Hepatocyte (in vitro differentiated cells): ENCODE results near the gene GAP43. TPM values are rescaled to one million over a fixed set of nuclear protein-coding genes. Genes with fewer than 3 reads are reported as not detected.
A peak's percentile ranks its signal among the peaks of the same experiment; 100 is the strongest.

Source experiments
- DNase-seq: peaks from one replicate; pipeline ENCODE4 v3.0.0-alpha.2; 2016; ENCODE audit warnings: low spot score
- H2AFZ ChIP-seq: fragments of 200-600 bp; sonication (generic); 2 replicates; pipeline ENCODE4 v1.6.0; 2016; ENCODE audit warnings: antibody characterized with exemption, mild to moderate bottlenecking
- H3K27ac ChIP-seq: fragments of 200-600 bp; sonication (generic); 2 replicates; pipeline ENCODE4 v1.5.1; 2016; ENCODE audit warnings: mild to moderate bottlenecking
- H3K27me3 ChIP-seq: fragments of 200-600 bp; sonication (generic); 2 replicates; pipeline ENCODE4 v1.6.1; 2016
- H3K36me3 ChIP-seq: fragments of 200-600 bp; sonication (generic); replicated peaks from 2 replicates; pipeline ENCODE4 v1.5.1; 2016; ENCODE audit warnings: low read depth; ENCODE audit not compliant: insufficient read depth
- H3K4me1 ChIP-seq: fragments of 200-600 bp; sonication (generic); 2 replicates; pipeline ENCODE4 v1.5.1; 2016; ENCODE audit warnings: mild to moderate bottlenecking, moderate library complexity; ENCODE audit not compliant: insufficient read depth
- H3K4me2 ChIP-seq: fragments of 200-600 bp; sonication (generic); 2 replicates; pipeline ENCODE4 v1.6.0; 2016
- H3K4me3 ChIP-seq: fragments of 200-600 bp; sonication (generic); 2 replicates; pipeline ENCODE4 v1.5.1; 2016; ENCODE audit warnings: mild to moderate bottlenecking
- H3K79me2 ChIP-seq: fragments of 200-600 bp; sonication (generic); 2 replicates; pipeline ENCODE4 v1.6.0; 2017; ENCODE audit warnings: mild to moderate bottlenecking
- H3K9me2 ChIP-seq: fragments of 200-600 bp; sonication (generic); replicated peaks from 2 replicates; pipeline ENCODE4 v1.6.0; 2017; ENCODE audit warnings: mild to moderate bottlenecking; ENCODE audit not compliant: insufficient read depth
- H3K9me3 ChIP-seq: fragments of 200-600 bp; sonication (generic); 2 replicates; pipeline ENCODE4 v1.5.1; 2016; ENCODE audit warnings: low read depth, mild to moderate bottlenecking
- H4K20me1 ChIP-seq: fragments of 200-600 bp; sonication (generic); 2 replicates; pipeline ENCODE4 v1.6.0; 2016; ENCODE audit warnings: mild to moderate bottlenecking; ENCODE audit not compliant: insufficient read depth, poor library complexity, severe bottlenecking
- CTCF ChIP-seq: fragments of 200-600 bp; sonication (generic); IDR thresholded peaks from 2 replicates; pipeline ENCODE4 v1.5.1; 2016; ENCODE audit warnings: antibody characterized with exemption, mild to moderate bottlenecking; ENCODE audit not compliant: poor library complexity
- EZH2 ChIP-seq: fragments of 200-600 bp; sonication (generic); IDR thresholded peaks from 2 replicates; pipeline ENCODE4 v1.6.1; 2016; ENCODE audit warnings: antibody characterized with exemption, mild to moderate bottlenecking, borderline replicate concordance
- EZH2phosphoT487 ChIP-seq: fragments of 200-600 bp; sonication (generic); IDR thresholded peaks from one replicate; pipeline ENCODE4 v1.6.1; 2018; ENCODE audit warnings: antibody characterized with exemption, mild to moderate bottlenecking, low read depth, moderate library complexity; ENCODE audit not compliant: unreplicated experiment, severe bottlenecking
- WGBS: methylation state at CpG from one replicate; pipeline ENCODE4 v1.1.6; 2016; ENCODE audit warnings: low lambda C conversion rate; ENCODE audit errors: missing lambda C conversion rate; 5-methylcytosine and 5-hydroxymethylcytosine counted together
- polyA plus RNA-seq: library from polyadenylated mRNA; unstranded; fragments of >200 nt; fragmentation: Nextera tagmentation; extraction: Ambion mirVana; gene quantifications from 2 replicates; pipeline ENCODE4 v1.2.1, GENCODE V29; 2016
- total RNA-seq: library from RNA; depleted of rRNA; stranded (reverse); fragments of >200 nt; gene quantifications from 2 replicates; pipeline ENCODE4 v1.2.3, GENCODE V29; 2014

GAP43 gene, protein sequence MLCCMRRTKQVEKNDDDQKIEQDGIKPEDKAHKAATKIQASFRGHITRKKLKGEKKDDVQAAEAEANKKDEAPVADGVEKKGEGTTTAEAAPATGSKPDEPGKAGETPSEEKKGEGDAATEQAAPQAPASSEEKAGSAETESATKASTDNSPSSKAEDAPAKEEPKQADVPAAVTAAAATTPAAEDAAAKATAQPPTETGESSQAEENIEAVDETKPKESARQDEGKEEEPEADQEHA
- total RNA-seq: 0.60 and 0.92 TPM in 2 replicates
- polyA plus RNA-seq: 0.81 and 0.97 TPM in 2 replicates

GRCh38 chr3:115623044-115623868, at the start of gene GAP43:
TSS of gene GAP43 (plus strand) at chr3:115623510. CDS start at chr3:115623690, 180 bp downstream.
- Histone ChIP-seq H3K27me3 (peaks cover 34% of the 10 kb centered on the region), H3K79me2 (no peaks in the 10 kb centered on the region), H3K9me2 (no peaks in the 10 kb centered on the region), H3K4me2 (peak within 1 kb of the TSS; percentile 75), H3K27ac (no peak within 1 kb of the TSS), H3K36me3 (no peaks in the 10 kb centered on the region), H2AFZ (no peak within 1 kb of the TSS), H3K4me1 (no peaks in the 10 kb centered on the region), H3K4me3 (no peak within 1 kb of the TSS), H3K9me3 (no peaks in the 10 kb centered on the region), H4K20me1 (no peaks in the 10 kb centered on the region)
- DNase-seq: peak; percentile 71
- 1% methylated on average over 10 of the region's 20 CpGs for WGBS
- TF ChIP-seq CTCF: no peak

GRCh38 chr3:115576325-115576875, 46.9 kb upstream of the GAP43 start:
- DNase-seq: no peak
- Histone ChIP-seq H3K9me2 (no peaks in the 10 kb centered on the region), H4K20me1 (no peaks in the 10 kb centered on the region), H3K4me1 (peaks cover 7% of the 10 kb centered on the region), H3K36me3 (no peaks in the 10 kb centered on the region), H3K27ac (no peak overlapping the region), H3K79me2 (no peaks in the 10 kb centered on the region), H3K9me3 (no peaks in the 10 kb centered on the region), H3K27me3 (no peaks in the 10 kb centered on the region), H3K4me2 (no peak overlapping the region), H3K4me3 (no peak overlapping the region), H2AFZ (no peak overlapping the region)
- TF ChIP-seq EZH2 (no peak), EZH2phosphoT487 (no peak), CTCF (no peak)
- 46% methylated on average over 4 of the region's 4 CpGs for WGBS

- H3K79me2 ChIP-seq: no peaks in the 10 kb centered on the region
- no peaks in the 10 kb centered on the region for H3K36me3 ChIP-seq
- DNase-seq: no peak
- H3K9me3 ChIP-seq: no peaks in the 10 kb centered on the region
- no peaks in the 10 kb centered on the region for H3K9me2 ChIP-seq
- no peaks in the 10 kb centered on the region for H4K20me1 ChIP-seq
- no peak overlapping the region for H3K4me2 ChIP-seq
- no peak overlapping the region for H3K4me3 ChIP-seq
- no peak for TF ChIP-seq EZH2phosphoT487
- no peak for TF ChIP-seq CTCF
- no peak for TF ChIP-seq EZH2
- H2AFZ ChIP-seq: no peak overlapping the region
- no peak overlapping the region for H3K27ac ChIP-seq
- 91% methylated on average over 2 of the region's 2 CpGs for WGBS
- H3K27me3 ChIP-seq: no peaks in the 10 kb centered on the region
- peaks cover 8% of the 10 kb centered on the region for H3K4me1 ChIP-seq
These were observed 46.3 kb upstream of the GAP43 start for GRCh38 chr3:115577000-115577399.
